B cell (primary cell): ENCODE data around the gene NSD1. TPM values are rescaled to one million over a fixed set of nuclear protein-coding genes. Genes with fewer than 3 reads are reported as not detected.
A peak's percentile ranks its signal among the peaks of the same experiment; 100 is the strongest.

Source experiments
- ATAC-seq: fragments of 200-7000 bp; cut with Tn5 transposase; one replicate; pipeline ENCODE4 v1.10.0; 2021; ENCODE audit warnings: low read depth, mild to moderate bottlenecking, moderate number of reproducible peaks, moderate library complexity
- CTCF ChIA-PET: fragments of 350-600 bp; sonication (Branson Sonifier 250); formaldehyde crosslinking; loops from one replicate; lab custom pipeline; 2021; ENCODE audit warnings: antibody characterized with exemption, inconsistent platforms; lab: Charles Lee
- POLR2A ChIA-PET: fragments of 350-600 bp; sonication (Branson Sonifier 250); formaldehyde crosslinking; loops from one replicate; lab custom pipeline; 2021; ENCODE audit warnings: antibody characterized with exemption; lab: Charles Lee
- DNase-seq: peaks from one replicate; pipeline ENCODE4 v3.0.0; 2013
- H2AFZ ChIP-seq: 2 replicates; pipeline ENCODE4 v1.6.1; 2012; ENCODE audit warnings: mild to moderate bottlenecking, low read depth, low read length; ENCODE audit not compliant: insufficient read depth, poor library complexity, severe bottlenecking
- H3K27ac ChIP-seq, 2 donors: 1 replicate in 1 of 2; 2 replicates in 1 of 2; pipeline ENCODE4 v1.5.1; 2012 to 2013; ENCODE audit warnings: low read length in 2 of 2, mild to moderate bottlenecking in 2 of 2, moderate library complexity in 1 of 2
- H3K27me3 ChIP-seq, 4 experiments: fragments of 200-600 bp in 1 of 4; sonication (generic) in 1 of 4; replicated peaks in 1 of 4; 1 replicate in 2 of 4; 2 replicates in 2 of 4; pipeline versions ENCODE4 v1.6.1 to v1.7.0; 2013 to 2016; ENCODE audit warnings: low read length in 3 of 4, mild to moderate bottlenecking in 2 of 4, mixed read lengths in 1 of 4, moderate library complexity in 1 of 4; ENCODE audit not compliant: insufficient read depth in 4 of 4, control insufficient read depth in 3 of 4; ENCODE audit errors: control extremely low read depth in 1 of 4
- H3K36me3 ChIP-seq, 2 experiments: replicated peaks in 1 of 2; 1 replicate in 1 of 2; 2 replicates in 1 of 2; pipeline versions ENCODE4 v1.6.1 to v1.7.1; 2013; ENCODE audit warnings: low read length in 1 of 2; ENCODE audit not compliant: insufficient read depth in 2 of 2, control insufficient read depth in 1 of 2; ENCODE audit errors: control extremely low read depth in 1 of 2, extremely low read depth in 1 of 2
- H3K4me1 ChIP-seq, 2 donors: fragments of 200-600 bp in 1 of 2; sonication (generic) in 1 of 2; 1 replicate in 1 of 2; 2 replicates in 1 of 2; pipeline versions ENCODE4 v1.5.1 to v1.6.1; 2013 to 2017; ENCODE audit warnings: low read length in 2 of 2; ENCODE audit not compliant: control insufficient read depth in 2 of 2, insufficient read depth in 2 of 2
- H3K4me2 ChIP-seq: replicated peaks from 2 replicates; pipeline ENCODE3; 2012; ENCODE audit warnings: mild to moderate bottlenecking, low read depth, low read length; ENCODE audit not compliant: poor library complexity, severe bottlenecking
- H3K4me3 ChIP-seq, 5 experiments: fragments of 200-600 bp in 1 of 5; sonication (generic) in 1 of 5; 1 replicate in 3 of 5; 2 replicates in 2 of 5; pipeline versions ENCODE4 v1.5.1 to v1.7.0; 2011 to 2016; ENCODE audit warnings: low read length in 4 of 5, mild to moderate bottlenecking in 4 of 5, low read depth in 2 of 5, control low read depth in 1 of 5, moderate library complexity in 1 of 5; ENCODE audit not compliant: insufficient read depth in 1 of 5; ENCODE audit errors: control extremely low read depth in 1 of 5, extremely low read depth in 1 of 5
- H3K79me2 ChIP-seq: fragments of 200-600 bp; sonication (generic); one replicate; pipeline ENCODE4 v1.6.0; 2016; ENCODE audit warnings: low read length; ENCODE audit not compliant: control insufficient read depth, insufficient read depth
- H3K9ac ChIP-seq: fragments of 200-600 bp; sonication (generic); 2 replicates; pipeline ENCODE4 v1.6.1; 2017; ENCODE audit warnings: mild to moderate bottlenecking, low read length, moderate library complexity
- H3K9me3 ChIP-seq, 3 donors: one replicate each; pipeline versions ENCODE4 v1.6.1 to v1.7.1; 2013; ENCODE audit warnings: low read length in 2 of 3; ENCODE audit not compliant: control insufficient read depth in 2 of 3, insufficient read depth in 1 of 3; ENCODE audit errors: control extremely low read depth in 1 of 3
- H4K20me1 ChIP-seq: 2 replicates; pipeline ENCODE4 v1.6.0; 2012; ENCODE audit warnings: mild to moderate bottlenecking, low read length; ENCODE audit not compliant: insufficient read depth, control insufficient read depth, poor library complexity, severe bottlenecking
- H3K27ac Mint-ChIP-seq: one replicate; pipeline ENCODE4 v1.8.0; 2021; ENCODE audit warnings: mixed read lengths
- H3K27me3 Mint-ChIP-seq: one replicate; pipeline ENCODE4 v1.8.0; 2021; ENCODE audit warnings: mixed read lengths
- H3K4me1 Mint-ChIP-seq: one replicate; pipeline ENCODE4 v1.8.0; 2021; ENCODE audit warnings: mixed read lengths
- H3K4me3 Mint-ChIP-seq: one replicate; pipeline ENCODE4 v1.8.0; 2021; ENCODE audit warnings: mixed read lengths
- H3K9me3 Mint-ChIP-seq: one replicate; pipeline ENCODE4 v1.8.0; 2022; ENCODE audit warnings: mixed read lengths; ENCODE audit not compliant: insufficient read depth
- CTCF ChIP-seq: fragments of 200-600 bp; IDR thresholded peaks from one replicate; pipeline ENCODE4 v1.8.0; 2022; ENCODE audit warnings: antibody characterized with exemption, mild to moderate bottlenecking
- EZH2 ChIP-seq: IDR thresholded peaks from 2 replicates; pipeline ENCODE4 v1.6.1; 2012; ENCODE audit warnings: borderline replicate concordance, low read depth, mild to moderate bottlenecking, moderate library complexity, low read length; ENCODE audit not compliant: insufficient read depth, poor library complexity, severe bottlenecking
- WGBS: methylation state at CpG from one replicate; pipeline ENCODE4 v1.1.5; 2013; ENCODE audit warnings: missing lambda C conversion rate; ENCODE audit not compliant: insufficient coverage; 5-methylcytosine and 5-hydroxymethylcytosine counted together
- intact Hi-C: fragments of 100-400 bp; cut with micrococcal nuclease; formaldehyde crosslinking; loops from one replicate; pipeline ENCODE4 v1.10.0; 2022
- polyA plus RNA-seq: library from polyadenylated mRNA; depleted of rRNA; stranded (reverse); fragments of >200 nt; gene quantifications from 2 replicates; pipeline ENCODE4 v1.2.3, GENCODE V29; 2012
- total RNA-seq, 2 donors: library from RNA; stranded (reverse); fragments of 120-200 nt in 1 of 2; gene quantifications; 1 replicate in 1 of 2; 2 replicates in 1 of 2; pipeline versions ENCODE4 v1.2.3 to v1.2.4, GENCODE V29; 2013 to 2022

Gene NSD1
- total and polyA plus RNA-seq, 2 donors (not counting 1 experiment from before 2014, with no cell fraction given), result 10.8 to 145 TPM

- H3K4me3 ChIP-seq, result no peak overlapping the region
- H3K9me3 ChIP-seq, result no peaks in the 10 kb centered on the region
- no peaks in the 10 kb centered on the region for H3K9me3 Mint-ChIP-seq
- H3K4me1 Mint-ChIP-seq, result peaks cover 13% of the 10 kb centered on the region
- H3K4me3 Mint-ChIP-seq, result no peak overlapping the region
- no peak for DNase-seq
- no peak overlapping the region for H3K27ac Mint-ChIP-seq
- H3K27ac ChIP-seq, result no peak overlapping the region
- H4K20me1 ChIP-seq, result peaks cover 20% of the 10 kb centered on the region
- peaks cover 1 to 16% of the 10 kb centered on the region in 2 experiments for H3K36me3 ChIP-seq
- TF ChIP-seq EZH2, result no peak
- no peak for TF ChIP-seq CTCF
- intact Hi-C loops, result no loop called here
- ATAC-seq, result no peak
- H3K4me2 ChIP-seq, result no peak overlapping the region
- no peak overlapping the region for H3K9ac ChIP-seq
- ChIA-PET CTCF (no interaction called here), POLR2A (interaction anchor here (0.5 kb wide), 2 partner anchors 23 to 25 kb away, joined by 4 to 6 read pairs; no protein-coding TSS in a partner anchor)
- H2AFZ ChIP-seq, result no peak overlapping the region
- no CpG with 5 or more reads among the region's 3 CpGs for WGBS
- no peaks in the 10 kb centered on the region for H3K4me1 ChIP-seq
- peaks cover 62% of the 10 kb centered on the region for H3K79me2 ChIP-seq
- H3K27me3 Mint-ChIP-seq, result no peaks in the 10 kb centered on the region
- H3K27me3 ChIP-seq, result no peaks in the 10 kb centered on the region
Observed at GRCh38 chr5:177188775-177189174, 55.2 kb downstream of the NSD1 start.

- H3K4me1 Mint-ChIP-seq, result peaks cover 11% of the 10 kb centered on the region
- no peak for DNase-seq
- CTCF ChIA-PET, result no interaction called here
- H3K27ac Mint-ChIP-seq, result no peak overlapping the region
- Histone ChIP-seq H2AFZ (no peak overlapping the region), H3K36me3 (peaks cover 3 to 20% of the 10 kb centered on the region in 2 experiments), H3K4me2 (no peak overlapping the region), H3K4me1 (no peaks in the 10 kb centered on the region), H3K9me3 (no peaks in the 10 kb centered on the region), H4K20me1 (peaks cover 15% of the 10 kb centered on the region), H3K27ac (peak overlapping the region in 1 of 2 donors; percentile 29), H3K9ac (no peak overlapping the region), H3K79me2 (peaks cover 59% of the 10 kb centered on the region), H3K4me3 (no peak overlapping the region), H3K27me3 (no peaks in the 10 kb centered on the region)
- TF ChIP-seq EZH2 (no peak), CTCF (no peak)
- H3K9me3 Mint-ChIP-seq, result no peaks in the 10 kb centered on the region
- no peak for ATAC-seq
- H3K4me3 Mint-ChIP-seq, result no peak overlapping the region
- POLR2A ChIA-PET, result no interaction called here
- no peaks in the 10 kb centered on the region for H3K27me3 Mint-ChIP-seq
- intact Hi-C loops, result no loop called here
Observed at GRCh38 chr5:177189416-177189815, 55.8 kb downstream of the NSD1 start.
